Keratinocyte (primary cell): Measurements from ENCODE around the gene UBE2C. TPM values are rescaled to one million over a fixed set of nuclear protein-coding genes. Genes with fewer than 3 reads are reported as not detected.

Experiments used
- DNase-seq: peaks from one replicate; pipeline ENCODE4 v3.0.0-alpha.2; 2011; ENCODE audit warnings: low read depth, missing footprints, low spot score
- FAIRE-seq: peaks from 2 replicates; lab custom pipeline; 2011; peaks lifted over from hg19 to GRCh38; lab: Jason Lieb, UNC
- H2AFZ ChIP-seq: 2 replicates; pipeline ENCODE4 v1.6.0; 2012; ENCODE audit warnings: low read length, control low read depth, inconsistent platforms; ENCODE audit not compliant: control insufficient read depth
- H3K27ac ChIP-seq: 2 replicates; pipeline ENCODE4 v1.5.1; 2011; ENCODE audit warnings: low read length; ENCODE audit not compliant: control insufficient read depth, insufficient read depth
- H3K27me3 ChIP-seq: 3 replicates; pipeline ENCODE4 v1.6.0; 2011; ENCODE audit warnings: low read length; ENCODE audit not compliant: control insufficient read depth, insufficient read depth; ENCODE audit errors: extremely low read depth
- H3K36me3 ChIP-seq, 2 experiments: 2 replicates in 1 of 2; 3 replicates in 1 of 2; pipeline ENCODE4 v1.5.1; 2011; ENCODE audit warnings: low read length in 2 of 2, mild to moderate bottlenecking in 1 of 2; ENCODE audit not compliant: control insufficient read depth in 2 of 2, insufficient read depth in 2 of 2; ENCODE audit errors: extremely low read depth in 1 of 2
- H3K4me1 ChIP-seq: 3 replicates; pipeline ENCODE4 v1.5.1; 2011; ENCODE audit warnings: low read length; ENCODE audit not compliant: control insufficient read depth, insufficient read depth; ENCODE audit errors: extremely low read depth
- H3K4me2 ChIP-seq: 3 replicates; pipeline ENCODE4 v1.6.0; 2011; ENCODE audit warnings: low read depth, low read length; ENCODE audit not compliant: control insufficient read depth, insufficient read depth; ENCODE audit errors: extremely low read depth
- H3K4me3 ChIP-seq, 3 experiments: fragments of 200-600 bp in 1 of 3; sonication (generic) in 1 of 3; 2 replicates in 2 of 3; 3 replicates in 1 of 3; pipeline ENCODE4 v1.5.1; 2011 to 2016; ENCODE audit warnings: low read length in 3 of 3, mild to moderate bottlenecking in 3 of 3, control low read depth in 2 of 3, inconsistent platforms in 1 of 3, low read depth in 1 of 3, mixed read lengths in 1 of 3, mixed run types in 1 of 3, moderate library complexity in 1 of 3; ENCODE audit not compliant: control insufficient read depth in 2 of 3, insufficient read depth in 2 of 3; ENCODE audit errors: extremely low read depth in 1 of 3
- H3K79me2 ChIP-seq: 2 replicates; pipeline ENCODE4 v1.6.0; 2012; ENCODE audit warnings: low read length; ENCODE audit not compliant: control insufficient read depth, insufficient read depth
- H3K9ac ChIP-seq: 3 replicates; pipeline ENCODE4 v1.6.0; 2011; ENCODE audit warnings: low read length; ENCODE audit not compliant: control insufficient read depth, insufficient read depth; ENCODE audit errors: extremely low read depth
- H3K9me1 ChIP-seq: 3 replicates; pipeline ENCODE4 v1.6.0; 2011; ENCODE audit warnings: low read length; ENCODE audit not compliant: control insufficient read depth, insufficient read depth; ENCODE audit errors: extremely low read depth
- H3K9me3 ChIP-seq: 2 replicates; pipeline ENCODE4 v1.5.1; 2012; ENCODE audit warnings: low read depth, low read length; ENCODE audit not compliant: control insufficient read depth
- H4K20me1 ChIP-seq: 3 replicates; pipeline ENCODE4 v1.6.0; 2011; ENCODE audit warnings: low read length; ENCODE audit not compliant: control insufficient read depth, insufficient read depth; ENCODE audit errors: extremely low read depth
- CTCF ChIP-seq, 3 experiments: IDR thresholded peaks in 1 of 3; conservative IDR thresholded peaks in 1 of 3; optimal IDR thresholded peaks in 1 of 3; 2 replicates in 2 of 3; 3 replicates in 1 of 3; pipeline versions ENCODE3 to v1.5.1; 2011; ENCODE audit warnings: low read length in 3 of 3, mild to moderate bottlenecking in 3 of 3, moderate library complexity in 2 of 3, control low read depth in 1 of 3, inconsistent platforms in 1 of 3; ENCODE audit not compliant: insufficient read depth in 2 of 3; ENCODE audit errors: extremely low read depth in 1 of 3
- EZH2 ChIP-seq: IDR thresholded peaks from one replicate; pipeline ENCODE4 v1.6.1; 2012; ENCODE audit warnings: inconsistent platforms, mild to moderate bottlenecking, low read length, moderate library complexity
- dilution Hi-C: fragments of 300-500 bp; cut with MboI; formaldehyde crosslinking; loops from one replicate; pipeline ENCODE4 v1.7.0; 2020; ENCODE audit warnings: low sequenced_read_pairs; ENCODE audit not compliant: extremely low pct_ligation_motif_present
- polyA plus RNA-seq, 5 experiments: library from polyadenylated mRNA; depleted of rRNA in 3 of 5; stranded (reverse) in 3 of 5; stranded (forward) in 1 of 5; unstranded in 1 of 5; fragments of >200 nt; gene quantifications; 1 replicate in 1 of 5; 2 replicates in 3 of 5; 3 replicates in 1 of 5; pipeline versions ENCODE4 v1.2.1 to v1.2.3, GENCODE V29; 2011 to 2012; ENCODE audit warnings: missing spikeins in 2 of 5, low read depth in 1 of 5, low replicate concordance in 1 of 5

The UBE2C gene
- polyA plus RNA-seq, 1 donor (not counting 4 experiments of a cell fraction or from before 2014, with no cell fraction given) = 46.6 TPM

- Histone ChIP-seq H3K27me3 (no peaks in the 10 kb centered on the region), H3K4me2 (no peak overlapping the region), H4K20me1 (no peaks in the 10 kb centered on the region), H3K4me1 (peaks cover under 1% of the 10 kb centered on the region), H3K36me3 (no peaks in the 10 kb centered on the region), H2AFZ (no peak overlapping the region), H3K9me1 (no peaks in the 10 kb centered on the region), H3K79me2 (no peaks in the 10 kb centered on the region), H3K9me3 (no peaks in the 10 kb centered on the region), H3K27ac (no peak overlapping the region), H3K4me3 (no peak overlapping the region), H3K9ac (no peak overlapping the region)
- DNase-seq (no peak), FAIRE-seq (no peak)
- dilution Hi-C loops = no loop called here
- TF ChIP-seq EZH2 (no peak), CTCF (optimal IDR thresholded peaks at IDR 0.05 in 1 of 3, IDR thresholded peaks at IDR 0.05 in 1 of 3, conservative IDR thresholded peaks at IDR 0.05 in 1 of 3; ENCODE audit: extremely low read depth in 1 of 3, insufficient read depth in 2 of 3, low read length in 3 of 3) (no peak)
Measured at GRCh38 chr20:45772693-45773092, 39.8 kb upstream of the UBE2C start.

GRCh38 chr20:45774945-45775344 is 37.5 kb upstream of the UBE2C start:
- no peaks in the 10 kb centered on the region for H3K9me1 ChIP-seq

More at GRCh38 chr20:45774945-45775344, 37.5 kb upstream of the UBE2C start:
- FAIRE-seq (no peak), DNase-seq (no peak)
- peaks cover 20% of the 10 kb centered on the region for H3K4me1 ChIP-seq
- no peaks in the 10 kb centered on the region for H3K27me3 ChIP-seq
- no peak for TF ChIP-seq CTCF (optimal IDR thresholded peaks at IDR 0.05 in 1 of 3, IDR thresholded peaks at IDR 0.05 in 1 of 3, conservative IDR thresholded peaks at IDR 0.05 in 1 of 3; ENCODE audit: extremely low read depth in 1 of 3, insufficient read depth in 2 of 3, low read length in 3 of 3)
- no peak for TF ChIP-seq EZH2
- no peak overlapping the region for H3K27ac ChIP-seq
- dilution Hi-C loops = no loop called here
- H3K9me3 ChIP-seq = no peaks in the 10 kb centered on the region
- no peak overlapping the region for H3K4me2 ChIP-seq
- H3K4me3 ChIP-seq = no peak overlapping the region
- H3K36me3 ChIP-seq = no peaks in the 10 kb centered on the region
- no peaks in the 10 kb centered on the region for H4K20me1 ChIP-seq
- no peak overlapping the region for H3K9ac ChIP-seq
- no peak overlapping the region for H2AFZ ChIP-seq
- H3K79me2 ChIP-seq = no peaks in the 10 kb centered on the region
